Neural cell (in vitro differentiated cells): ENCODE measurements around the gene CCT5. TPM values are rescaled to one million over a fixed set of nuclear protein-coding genes. Genes with fewer than 3 reads are reported as not detected.

Experiments used
- H2AFZ ChIP-seq: fragments of 200-600, 300-800 bp; sonication (generic), shearing (Covaris generic); 2 replicates; pipeline ENCODE4 v1.6.0; 2014; ENCODE audit warnings: low read depth, mild to moderate bottlenecking, antibody characterized with exemption, low read length, moderate library complexity
- H3F3A ChIP-seq: fragments of 200-600 bp; shearing (Covaris generic); 2 replicates; pipeline ENCODE4 v1.6.1; 2016; ENCODE audit warnings: mild to moderate bottlenecking, moderate library complexity, mixed read lengths, antibody characterized with exemption, low read length; ENCODE audit not compliant: insufficient read depth, poor library complexity, severe bottlenecking
- H3K27ac ChIP-seq: fragments of 200-600, 300-800 bp; sonication (generic), shearing (Covaris generic); 2 replicates; pipeline ENCODE4 v1.5.1; 2014; ENCODE audit warnings: mild to moderate bottlenecking, low read length, moderate library complexity
- H3K27me3 ChIP-seq: fragments of 300-800, 200-600 bp; sonication (generic), shearing (Covaris generic); 2 replicates; pipeline ENCODE4 v1.6.0; 2014; ENCODE audit warnings: mild to moderate bottlenecking, low read depth, low read length, moderate library complexity; ENCODE audit not compliant: insufficient read depth
- H3K36me3 ChIP-seq: fragments of 300-800, 200-600 bp; sonication (generic), shearing (Covaris generic); 2 replicates; pipeline ENCODE4 v1.5.1; 2014; ENCODE audit warnings: mild to moderate bottlenecking, antibody characterized with exemption, low read length, moderate library complexity; ENCODE audit not compliant: insufficient read depth
- H3K4me2 ChIP-seq: fragments of 300-800, 200-600 bp; sonication (generic), shearing (Covaris generic); 2 replicates; pipeline ENCODE4 v1.6.0; 2014; ENCODE audit warnings: mild to moderate bottlenecking, low read length
- H3K4me3 ChIP-seq: fragments of 300-800, 200-600 bp; sonication (generic), shearing (Covaris generic); 2 replicates; pipeline ENCODE4 v1.5.1; 2014; ENCODE audit warnings: mild to moderate bottlenecking, low read length, moderate library complexity
- H3K79me2 ChIP-seq: fragments of 200-600 bp; shearing (Covaris generic); replicated peaks from 2 replicates; pipeline ENCODE4 v1.6.0; 2014; ENCODE audit warnings: mild to moderate bottlenecking, low read length, moderate library complexity; ENCODE audit not compliant: insufficient read depth
- H3K9ac ChIP-seq: fragments of 300-800, 200-600 bp; sonication (generic), shearing (Covaris generic); 2 replicates; pipeline ENCODE4 v1.6.1; 2016; ENCODE audit warnings: mild to moderate bottlenecking, low read length, mixed read lengths
- H3K9me2 ChIP-seq: fragments of 200-600 bp; shearing (Covaris generic); 2 replicates; pipeline ENCODE4 v1.6.1; 2016; ENCODE audit warnings: mild to moderate bottlenecking, low read length, mixed read lengths; ENCODE audit not compliant: insufficient read depth
- H3K9me3 ChIP-seq: fragments of 200-600, 300-800 bp; sonication (generic), shearing (Covaris generic); 2 replicates; pipeline ENCODE4 v1.6.1; 2016; ENCODE audit warnings: mild to moderate bottlenecking, mixed run types, low read length, moderate library complexity, mixed read lengths
- H4K20me1 ChIP-seq: fragments of 200-600 bp; shearing (Covaris generic); 2 replicates; pipeline ENCODE4 v1.6.1; 2016; ENCODE audit warnings: mild to moderate bottlenecking, mixed run types; ENCODE audit not compliant: insufficient read depth
- CTCF ChIP-seq: fragments of 450-650 bp; IDR thresholded peaks from 2 replicates; pipeline ENCODE4 v1.5.1; 2014; ENCODE audit warnings: antibody characterized with exemption, mild to moderate bottlenecking, moderate library complexity; ENCODE audit not compliant: poor library complexity, severe bottlenecking
- EP300 ChIP-seq: fragments of 450-650 bp; conservative IDR thresholded peaks from 2 replicates; pipeline ENCODE4 v1.6.1; 2014; ENCODE audit warnings: antibody characterized with exemption, mild to moderate bottlenecking, moderate library complexity; ENCODE audit not compliant: poor library complexity, severe bottlenecking
- EZH2 ChIP-seq: fragments of 200-600, 300-800 bp; shearing (Covaris generic), sonication (generic); IDR thresholded peaks from 2 replicates; pipeline ENCODE4 v1.6.1; 2014; ENCODE audit warnings: antibody characterized with exemption, low read length, borderline replicate concordance, mild to moderate bottlenecking; ENCODE audit not compliant: insufficient read depth, poor library complexity, severe bottlenecking
- MXI1 ChIP-seq: fragments of 450-650 bp; conservative IDR thresholded peaks from 2 replicates; pipeline ENCODE4 v1.6.1; 2014; ENCODE audit warnings: antibody characterized with exemption, mild to moderate bottlenecking; ENCODE audit not compliant: poor library complexity, severe bottlenecking
- POLR2AphosphoS5 ChIP-seq: IDR thresholded peaks from 2 replicates; pipeline ENCODE4 v1.6.1; 2012
- RAD21 ChIP-seq: fragments of 450-650 bp; conservative IDR thresholded peaks from 2 replicates; pipeline ENCODE4 v1.6.1; 2014; ENCODE audit warnings: antibody characterized with exemption, mild to moderate bottlenecking, moderate library complexity
- REST ChIP-seq: IDR thresholded peaks from 2 replicates; pipeline ENCODE4 v1.6.1; 2012; ENCODE audit warnings: borderline replicate concordance
- SMC3 ChIP-seq: fragments of 450-650 bp; conservative IDR thresholded peaks from 2 replicates; pipeline ENCODE4 v1.6.1; 2014; ENCODE audit warnings: antibody characterized with exemption, mild to moderate bottlenecking, moderate library complexity; ENCODE audit not compliant: poor library complexity
- TAF1 ChIP-seq: IDR thresholded peaks from 2 replicates; pipeline ENCODE4 v1.6.1; 2012; ENCODE audit warnings: low read depth
- polyA plus RNA-seq: library from polyadenylated mRNA; depleted of rRNA; stranded (reverse); fragments of >200 nt; gene quantifications from 2 replicates; pipeline ENCODE4 v1.2.3, GENCODE V29; 2014

CCT5 gene
- polyA plus RNA-seq, 1 donor from 2014 or later, result 455 TPM

GRCh38 chr5:10279328-10279727, 29.2 kb downstream of the CCT5 start:
- no peak for TF ChIP-seq POLR2AphosphoS5
- TF ChIP-seq RAD21, result no peak
- TF ChIP-seq SMC3, result no peak
- no peak for TF ChIP-seq CTCF
- TF ChIP-seq MXI1, result no peak
- no peak for TF ChIP-seq TAF1
- no peak for TF ChIP-seq EP300
- TF ChIP-seq REST, result no peak
- TF ChIP-seq EZH2, result no peak
- no peaks in the 10 kb centered on the region for H3F3A ChIP-seq

GRCh38 chr5:10279925-10280720, 30.0 kb downstream of the CCT5 start:
- no peak overlapping the region for H3K4me2 ChIP-seq
- H3K9ac ChIP-seq, result no peak overlapping the region
- H3K36me3 ChIP-seq, result no peaks in the 10 kb centered on the region
- no peaks in the 10 kb centered on the region for H3K9me2 ChIP-seq
- TF ChIP-seq REST (no peak), MXI1 (no peak), RAD21 (no peak), EZH2 (no peak), SMC3 (no peak), CTCF (no peak), POLR2AphosphoS5 (no peak), EP300 (no peak), TAF1 (no peak)
- H3K4me3 ChIP-seq, result no peak overlapping the region
- H4K20me1 ChIP-seq, result no peaks in the 10 kb centered on the region
- H3F3A ChIP-seq, result no peaks in the 10 kb centered on the region
- no peak overlapping the region for H2AFZ ChIP-seq
- no peaks in the 10 kb centered on the region for H3K27me3 ChIP-seq
- no peaks in the 10 kb centered on the region for H3K79me2 ChIP-seq
- no peak overlapping the region for H3K27ac ChIP-seq
- H3K9me3 ChIP-seq, result no peaks in the 10 kb centered on the region

More at GRCh38 chr5:10279328-10279727, 29.2 kb downstream of the CCT5 start:
- no peak overlapping the region for H3K9ac ChIP-seq
- H3K9me2 ChIP-seq, result no peaks in the 10 kb centered on the region
- H3K9me3 ChIP-seq, result no peaks in the 10 kb centered on the region
- H2AFZ ChIP-seq, result no peak overlapping the region
- no peak overlapping the region for H3K27ac ChIP-seq
- no peak overlapping the region for H3K4me3 ChIP-seq
- no peaks in the 10 kb centered on the region for H4K20me1 ChIP-seq
- H3K27me3 ChIP-seq, result no peaks in the 10 kb centered on the region
- H3K36me3 ChIP-seq, result no peaks in the 10 kb centered on the region
- no peaks in the 10 kb centered on the region for H3K79me2 ChIP-seq
- no peak overlapping the region for H3K4me2 ChIP-seq
